ENCODE data around the gene DPH2. TPM values are rescaled to one million over a fixed set of nuclear protein-coding genes. Genes with fewer than 3 reads are reported as not detected.

The DPH2 gene
- total RNA-seq, 2 experiments from 2014 or later: 10.3 to 12.0 TPM

DNA sequence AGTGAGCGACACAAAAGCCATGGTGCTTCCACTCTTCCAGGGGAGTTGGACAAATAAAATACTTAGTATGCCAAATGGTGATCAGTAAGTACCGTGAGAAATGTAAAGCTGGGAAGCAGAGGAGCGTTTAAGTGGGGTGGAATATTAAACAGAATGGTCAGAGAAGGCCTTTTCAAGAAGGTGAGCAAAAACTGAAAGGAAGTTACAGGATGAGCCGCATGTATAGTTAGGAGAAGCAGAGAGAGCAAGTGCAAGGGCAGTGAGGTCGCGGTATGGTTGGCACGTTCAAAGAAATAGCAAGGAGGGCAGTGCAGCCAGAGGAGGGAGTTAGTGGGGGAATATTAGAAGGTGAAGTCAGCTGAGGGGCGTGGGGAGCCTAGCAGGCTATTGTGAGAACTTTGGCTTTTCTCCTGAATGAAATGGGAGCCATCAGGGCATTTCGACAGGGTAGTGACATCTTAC is 4.2 kb downstream of the DPH2 start:
- H3K4me3 Mint-ChIP-seq: peak overlapping the region; percentile 96
- peaks cover 40% of the 10 kb centered on the region for H3K36me3 ChIP-seq (ENCODE audit: insufficient read depth, low read length)
- H3K36me3 Mint-ChIP-seq (ENCODE audit: low read depth): peaks cover 54% of the 10 kb centered on the region
- H3K9me3 ChIP-seq (ENCODE audit: control insufficient read depth in 1 of 2, insufficient read depth in 1 of 2, low read length in 2 of 2): no peaks in the 10 kb centered on the region
- peaks cover 73% of the 10 kb centered on the region for H3K4me1 Mint-ChIP-seq (ENCODE audit: low read depth)
- ATAC-seq (ENCODE audit: poor library complexity) (no peak), DNase-seq (no peak)
- H3K27me3 ChIP-seq (ENCODE audit: control insufficient read depth in 1 of 2, insufficient read depth in 2 of 2, low read length in 2 of 2): no peaks in the 10 kb centered on the region
- peak overlapping the region; percentile 99 for H3K4me3 ChIP-seq (ENCODE audit: low read length)
- H3K27ac Mint-ChIP-seq: peak overlapping the region; percentile 92
- POLR2A ChIA-PET: interaction anchor here (0.8 to 2.6 kb wide), 3 partner anchors 18 to 56 kb away, joined by 3 to 10 read pairs (median 6); no protein-coding TSS in a partner anchor
- intact Hi-C loops (cut with DNase I, micrococcal nuclease): loop anchor here (1.0 to 10.0 kb wide), 5 partner anchors 28 to 799 kb away; partner anchors contain the start of genes IPO13 (in 2 of the 2), CDC20 (in 1 of the 2), CFAP57 (in 1 of the 2) and EBNA1BP2 (in 1 of the 2)
- peak overlapping the region; percentile 78 to 86 for H3K27ac ChIP-seq (ENCODE audit: low read depth in 1 of 2, low read length in 2 of 2)
- H3K27me3 Mint-ChIP-seq: no peaks in the 10 kb centered on the region
- CTCF ChIA-PET: interaction anchor here (2.2 to 2.8 kb wide), 4 partner anchors 17 to 62 kb away, joined by 6 to 13 read pairs (median 12); partner anchors contain the start of genes ARTN, CCDC24 and IPO13
- no peak for TF ChIP-seq CTCF (IDR thresholded peaks at IDR 0.05)
- H3K9me3 Mint-ChIP-seq: no peaks in the 10 kb centered on the region
- peaks cover 65% of the 10 kb centered on the region for H3K4me1 ChIP-seq (ENCODE audit: insufficient read depth, low read length)

- Mint-ChIP-seq H3K9me3 (no peaks in the 10 kb centered on the region), H3K27ac (peak within 1 kb of the TSS; percentile 92), H3K4me1 (ENCODE audit: low read depth) (peaks cover 68% of the 10 kb centered on the region), H3K36me3 (ENCODE audit: low read depth) (peaks cover 52% of the 10 kb centered on the region), H3K4me3 (peak within 1 kb of the TSS; percentile 96), H3K27me3 (peaks cover under 1% of the 10 kb centered on the region)
- ChIA-PET POLR2A (interaction anchor here (0.8 to 2.6 kb wide), 6 partner anchors 12 to 55 kb away, joined by 3 to 10 read pairs (median 6); partner anchors contain the start of gene IPO13), CTCF (interaction anchor here (1.0 to 2.8 kb wide), 6 partner anchors 16 to 71 kb away, joined by 4 to 13 read pairs (median 8); partner anchors contain the start of genes ARTN, CCDC24 and IPO13)
- Histone ChIP-seq H3K27ac (ENCODE audit: low read depth in 1 of 2, low read length in 2 of 2) (peak within 1 kb of the TSS; percentile 78 to 86), H3K4me1 (ENCODE audit: insufficient read depth, low read length) (peaks cover 61% of the 10 kb centered on the region), H3K4me3 (ENCODE audit: low read length) (peak within 1 kb of the TSS; percentile 99), H3K9me3 (ENCODE audit: control insufficient read depth in 1 of 2, insufficient read depth in 1 of 2, low read length in 2 of 2) (no peaks in the 10 kb centered on the region), H3K36me3 (ENCODE audit: insufficient read depth, low read length) (peaks cover 40% of the 10 kb centered on the region), H3K27me3 (ENCODE audit: control insufficient read depth in 1 of 2, insufficient read depth in 2 of 2, low read length in 2 of 2) (peaks cover under 1% of the 10 kb centered on the region in 2 experiments)
- TF ChIP-seq CTCF (IDR thresholded peaks at IDR 0.05): no peak
- ATAC-seq (ENCODE audit: poor library complexity) (peak; percentile 72), DNase-seq (peak; percentile 85 to 96 (median 91))
- intact Hi-C loops (cut with DNase I, micrococcal nuclease): loop anchor here (1.0 to 10.0 kb wide), 8 partner anchors 17 to 1207 kb away; partner anchors contain the start of genes IPO13 (in 2 of the 2), C1orf50 (in 1 of the 2), CCDC24 (in 1 of the 2) and CDC20 (in 1 of the 2)
Measured at GRCh38 chr1:43974443-43975248, 4.8 kb downstream of the DPH2 start, which contains the start of gene ATP6V0B. Gene ATP6V0B (plus strand): TSS chr1:43974960. CDS start chr1:43975041, 81 bp downstream.

Measured in CD4-positive, alpha-beta T cell (primary cell).